Measurements from ENCODE around the gene AUNIP. TPM values are rescaled to one million over a fixed set of nuclear protein-coding genes. Genes with fewer than 3 reads are reported as not detected.

Gene AUNIP, protein sequence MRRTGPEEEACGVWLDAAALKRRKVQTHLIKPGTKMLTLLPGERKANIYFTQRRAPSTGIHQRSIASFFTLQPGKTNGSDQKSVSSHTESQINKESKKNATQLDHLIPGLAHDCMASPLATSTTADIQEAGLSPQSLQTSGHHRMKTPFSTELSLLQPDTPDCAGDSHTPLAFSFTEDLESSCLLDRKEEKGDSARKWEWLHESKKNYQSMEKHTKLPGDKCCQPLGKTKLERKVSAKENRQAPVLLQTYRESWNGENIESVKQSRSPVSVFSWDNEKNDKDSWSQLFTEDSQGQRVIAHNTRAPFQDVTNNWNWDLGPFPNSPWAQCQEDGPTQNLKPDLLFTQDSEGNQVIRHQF
- polyA plus RNA-seq, result 4.3 TPM in 1 of 2 replicates, not detected in the other

DNA sequence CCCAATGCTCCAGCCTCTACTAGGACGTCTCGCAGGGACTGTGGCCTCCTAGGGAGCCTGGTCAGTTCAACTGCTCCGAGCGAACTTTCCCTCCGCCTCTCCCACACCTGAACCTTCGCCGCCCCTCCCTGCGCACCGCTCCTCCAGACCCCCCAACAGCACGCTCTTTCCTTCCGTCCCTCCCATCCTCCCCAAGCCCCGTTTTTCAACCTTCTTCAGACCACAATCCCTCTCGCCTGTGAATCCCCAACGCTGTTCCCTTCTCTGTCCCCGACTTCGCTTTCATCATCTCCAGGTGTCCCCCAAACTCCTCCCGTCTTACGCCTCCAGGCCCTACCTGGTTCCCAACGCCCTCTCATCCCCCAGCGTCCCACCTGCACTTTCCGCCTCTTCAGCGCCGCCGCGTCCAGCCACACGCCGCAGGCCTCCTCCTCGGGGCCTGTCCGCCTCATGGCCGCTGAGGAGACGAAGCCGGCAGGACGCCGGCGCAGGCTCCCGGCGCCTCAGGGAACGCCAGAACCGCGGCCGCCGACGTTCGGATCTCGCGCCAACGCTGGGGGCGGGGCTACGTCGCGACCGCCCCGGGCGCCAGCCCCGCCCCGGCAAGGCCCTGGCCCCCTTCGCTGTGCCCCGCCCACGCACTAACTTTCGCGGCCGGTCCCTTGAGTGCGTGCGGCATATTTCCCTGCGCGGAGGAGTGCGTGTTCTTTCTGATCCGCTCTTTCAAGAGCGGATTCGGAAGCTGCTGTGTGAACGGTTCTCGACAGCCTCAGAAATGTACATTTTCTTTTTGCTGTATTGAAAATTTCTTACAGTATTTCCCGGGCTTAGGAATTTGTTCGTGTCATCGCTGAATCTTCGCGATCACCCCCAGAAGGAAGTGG, at the start of gene AUNIP:
Gene AUNIP, minus strand, starts transcription at position 552 of the 884 bp plus-strand sequence. Its CDS starts 100 bp downstream, at position 452.

DNA sequence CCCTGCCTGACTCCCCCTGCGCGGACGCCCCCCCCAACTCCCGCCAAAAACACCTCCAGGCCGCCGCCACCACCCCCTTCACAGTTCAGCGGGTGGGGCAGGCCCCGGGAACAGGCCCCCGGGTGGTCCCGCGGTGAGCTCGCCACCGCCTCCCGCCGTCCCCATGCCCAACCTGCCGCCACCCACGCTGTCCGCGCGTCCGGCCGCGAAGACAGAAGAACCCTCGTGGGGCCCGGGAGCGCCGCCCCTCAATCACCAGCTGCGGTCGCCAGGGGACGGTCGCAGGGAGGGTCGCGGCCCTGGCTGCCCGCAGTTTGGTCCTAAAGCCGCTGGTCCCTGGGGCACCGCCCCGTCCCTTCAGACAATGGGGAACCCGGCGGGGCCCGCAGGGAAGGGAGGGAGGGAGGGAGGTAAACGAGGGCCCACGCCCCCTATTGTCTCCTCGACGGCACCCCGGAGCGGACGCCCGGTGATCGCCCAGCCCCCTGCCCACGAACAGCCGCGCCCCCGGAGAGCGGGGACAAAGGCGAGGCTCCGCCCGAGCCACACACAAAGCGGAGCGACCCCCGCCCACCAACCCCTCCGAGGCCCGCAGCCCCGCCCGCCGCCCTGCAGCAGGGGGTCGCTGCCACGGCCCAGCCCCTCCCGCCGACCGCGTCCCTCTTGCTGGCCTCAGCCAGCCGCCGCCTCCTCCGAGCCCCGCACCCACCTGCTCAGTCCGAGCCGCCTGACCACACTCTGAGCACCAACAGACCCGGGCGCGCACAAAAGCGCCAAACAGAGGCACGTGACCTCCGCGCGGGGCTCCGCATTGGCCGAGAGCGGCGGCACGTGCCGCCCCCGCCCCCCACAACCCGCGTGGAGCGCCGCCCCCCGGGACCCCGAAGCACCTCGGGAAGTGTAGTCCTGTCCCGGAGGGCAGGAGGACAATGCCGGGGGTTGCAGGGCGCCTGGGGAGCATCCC, 46.7 kb upstream of the AUNIP start, which contains the start of gene STMN1:
Gene STMN1, minus strand, starts transcription at position 740 of the 964 bp plus-strand sequence. CDS start 1,743 bp downstream, outside the sequence.

DNA sequence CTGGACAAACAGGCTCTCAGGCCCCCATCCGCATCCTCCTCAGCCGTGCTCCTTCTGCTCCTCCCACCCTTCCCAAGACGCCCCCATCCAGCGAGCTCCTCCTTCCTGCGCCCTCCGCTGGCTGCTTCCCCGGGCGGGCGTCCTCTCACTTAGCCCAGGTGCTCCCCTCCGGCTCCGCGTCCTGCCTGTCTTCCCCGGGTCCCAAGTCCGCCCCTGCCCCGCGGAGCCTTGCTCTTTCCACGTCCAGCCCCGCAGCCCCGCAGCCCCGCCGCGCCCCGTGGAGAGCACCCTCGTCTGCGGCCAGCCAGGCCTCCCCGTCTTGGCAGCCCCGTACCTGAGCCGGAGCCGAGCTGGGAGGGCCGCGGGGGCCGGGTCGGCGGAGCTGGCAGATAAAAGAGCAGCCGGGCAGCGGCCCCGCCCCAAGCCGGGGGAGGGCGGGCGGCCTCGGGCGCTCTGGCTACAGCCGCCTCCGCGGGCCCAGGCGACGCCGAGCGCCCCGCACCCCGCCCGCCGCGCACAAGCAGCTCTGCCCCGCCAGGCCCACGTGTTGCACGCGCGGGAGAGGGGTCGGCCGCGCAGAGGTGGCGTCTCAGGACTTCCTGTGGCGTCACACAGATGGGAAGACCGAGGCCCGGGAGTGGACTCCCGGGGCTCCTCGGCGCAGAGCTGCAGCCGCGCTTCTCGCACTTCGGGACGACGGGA, 16.0 kb upstream of the AUNIP start, which contains the start of gene PAQR7:
Gene PAQR7, minus strand, starts transcription at position 555 of the 702 bp plus-strand sequence. CDS start 11,869 bp downstream, outside the sequence.

DNA sequence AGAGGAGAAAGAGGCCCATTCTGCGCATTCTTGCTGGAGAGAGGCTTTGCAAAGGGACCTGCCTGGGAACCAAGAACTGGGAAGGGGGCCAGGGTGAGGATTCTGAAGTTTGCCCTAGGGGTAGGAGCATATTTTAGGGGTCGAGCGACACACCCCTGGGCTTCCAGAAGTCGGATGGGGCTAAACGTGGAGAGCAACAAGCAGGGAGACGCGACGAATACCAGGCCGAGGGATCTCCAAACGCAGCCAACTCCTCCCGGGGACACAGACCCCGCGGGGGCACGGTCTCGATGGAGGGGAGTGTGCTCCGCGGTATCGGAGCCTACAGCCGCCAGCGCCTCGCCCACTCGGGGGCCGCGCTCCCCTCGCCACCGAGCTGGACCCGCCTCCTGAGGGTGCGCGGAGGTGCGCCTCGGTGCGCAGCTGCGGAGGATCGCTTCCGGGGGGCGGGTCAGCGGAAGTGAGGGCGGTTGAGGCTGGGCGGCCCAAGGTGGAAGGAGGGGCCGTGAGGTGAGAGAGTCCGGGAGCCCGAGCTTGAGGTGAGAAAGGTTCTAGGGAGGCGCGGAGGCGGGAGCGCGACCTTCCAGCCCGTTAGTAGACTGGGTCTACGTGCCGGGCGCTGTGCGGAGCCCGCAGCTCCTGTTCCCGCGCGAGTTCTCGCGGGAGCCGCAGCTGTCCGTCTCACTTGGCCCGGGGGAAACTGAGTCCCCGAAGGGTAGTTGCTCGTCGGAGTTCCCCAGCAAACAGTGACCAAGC, 39.6 kb downstream of the AUNIP start, which contains the start of gene MTFR1L:
Gene MTFR1L, plus strand, starts transcription at position 464 of the 756 bp plus-strand sequence. CDS start 3,151 bp downstream, outside the sequence.

DNA sequence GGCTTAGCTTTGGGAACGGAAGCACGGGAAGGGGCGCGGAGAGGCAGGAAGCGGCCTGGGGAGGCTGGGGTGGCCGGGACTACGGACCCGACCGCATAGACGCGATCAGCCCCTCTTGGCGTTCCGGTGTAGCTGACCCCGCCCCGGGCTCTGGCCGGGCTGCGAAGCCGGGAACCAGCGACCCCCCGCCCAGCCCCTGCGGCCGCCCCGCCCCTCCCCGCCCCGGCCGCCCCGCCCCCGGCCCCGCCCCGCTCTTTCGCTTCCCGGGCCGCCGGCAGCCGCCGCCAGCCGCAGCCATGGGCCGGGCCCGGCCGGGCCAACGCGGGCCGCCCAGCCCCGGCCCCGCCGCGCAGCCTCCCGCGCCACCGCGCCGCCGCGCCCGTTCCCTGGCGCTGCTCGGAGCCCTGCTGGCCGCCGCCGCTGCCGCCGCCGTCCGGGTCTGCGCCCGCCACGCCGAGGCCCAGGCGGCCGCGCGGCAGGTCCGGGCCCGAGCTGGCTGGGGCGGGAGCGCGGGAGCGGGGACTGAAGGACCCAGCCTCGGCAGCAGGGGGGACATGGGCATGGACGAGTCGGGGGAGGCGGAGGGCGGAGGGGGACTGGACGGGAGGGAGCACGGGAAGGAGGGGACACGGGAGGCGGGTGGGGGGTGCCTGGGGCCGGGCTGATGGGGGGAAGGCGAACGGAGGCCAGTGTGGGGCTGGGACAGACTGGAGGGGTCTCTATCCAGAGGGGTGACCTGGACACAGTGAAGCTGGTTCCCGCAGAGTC, 59.1 kb downstream of the AUNIP start, which contains the start of gene SELENON:
Gene SELENON, plus strand, starts transcription at position 259 of the 768 bp plus-strand sequence. Its CDS starts 38 bp downstream, at position 297.

Other genes with a start within 250 kb of the AUNIP start
- gene MAN1C1, start 242.7 kb downstream of the AUNIP start, polyA plus RNA-seq, result 3.5 TPM in 1 of 2 replicates, not detected in the other
- 0.53 and 0.94 TPM in 2 replicates for gene SELENON, start 59.3 kb downstream of the AUNIP start, polyA plus RNA-seq
- 43.6 and 45.8 TPM in 2 replicates for gene MTFR1L, start 39.5 kb downstream of the AUNIP start, polyA plus RNA-seq
- 7.5 and 8.7 TPM in 2 replicates for gene PAQR7, start 16.3 kb upstream of the AUNIP start, polyA plus RNA-seq
- 380 and 1,529 TPM in 2 replicates for gene STMN1, start 47.0 kb upstream of the AUNIP start, polyA plus RNA-seq
- 0.34 and 2.4 TPM in 2 replicates for gene PAFAH2, start 138.6 kb upstream of the AUNIP start, polyA plus RNA-seq
- 0.50 TPM in 1 of 2 replicates, not detected in the other for gene EXTL1, start 162.3 kb upstream of the AUNIP start, polyA plus RNA-seq
- not detected in 2 replicates for gene SLC30A2, start 186.7 kb upstream of the AUNIP start, polyA plus RNA-seq
- gene TRIM63, start 208.2 kb upstream of the AUNIP start, polyA plus RNA-seq, result not detected in 2 replicates

Measured in Purkinje cell (primary cell).